ENCODE results near the gene HDAC11. TPM values are rescaled to one million over a fixed set of nuclear protein-coding genes. Genes with fewer than 3 reads are reported as not detected.
A peak's percentile ranks its signal among the peaks of the same experiment; 100 is the strongest.

HDAC11 gene
- total and polyA plus RNA-seq, 9 of the 15 experiments (the other 6 are each of a cell fraction or from before 2014, with no cell fraction given) = 0.60 to 6.0 (median 4.5) TPM

- TF ChIP-seq, protein P1, sequence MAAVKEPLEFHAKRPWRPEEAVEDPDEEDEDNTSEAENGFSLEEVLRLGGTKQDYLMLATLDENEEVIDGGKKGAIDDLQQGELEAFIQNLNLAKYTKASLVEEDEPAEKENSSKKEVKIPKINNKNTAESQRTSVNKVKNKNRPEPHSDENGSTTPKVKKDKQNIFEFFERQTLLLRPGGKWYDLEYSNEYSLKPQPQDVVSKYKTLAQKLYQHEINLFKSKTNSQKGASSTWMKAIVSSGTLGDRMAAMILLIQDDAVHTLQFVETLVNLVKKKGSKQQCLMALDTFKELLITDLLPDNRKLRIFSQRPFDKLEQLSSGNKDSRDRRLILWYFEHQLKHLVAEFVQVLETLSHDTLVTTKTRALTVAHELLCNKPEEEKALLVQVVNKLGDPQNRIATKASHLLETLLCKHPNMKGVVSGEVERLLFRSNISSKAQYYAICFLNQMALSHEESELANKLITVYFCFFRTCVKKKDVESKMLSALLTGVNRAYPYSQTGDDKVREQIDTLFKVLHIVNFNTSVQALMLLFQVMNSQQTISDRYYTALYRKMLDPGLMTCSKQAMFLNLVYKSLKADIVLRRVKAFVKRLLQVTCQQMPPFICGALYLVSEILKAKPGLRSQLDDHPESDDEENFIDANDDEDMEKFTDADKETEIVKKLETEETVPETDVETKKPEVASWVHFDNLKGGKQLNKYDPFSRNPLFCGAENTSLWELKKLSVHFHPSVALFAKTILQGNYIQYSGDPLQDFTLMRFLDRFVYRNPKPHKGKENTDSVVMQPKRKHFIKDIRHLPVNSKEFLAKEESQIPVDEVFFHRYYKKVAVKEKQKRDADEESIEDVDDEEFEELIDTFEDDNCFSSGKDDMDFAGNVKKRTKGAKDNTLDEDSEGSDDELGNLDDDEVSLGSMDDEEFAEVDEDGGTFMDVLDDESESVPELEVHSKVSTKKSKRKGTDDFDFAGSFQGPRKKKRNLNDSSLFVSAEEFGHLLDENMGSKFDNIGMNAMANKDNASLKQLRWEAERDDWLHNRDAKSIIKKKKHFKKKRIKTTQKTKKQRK (IDR thresholded peaks at IDR 0.05; ENCODE audit: borderline replicate concordance, low read depth, low read length) = no peak
- peak; percentile 52; the same call in 1 of the 2 replicates for TF ChIP-seq LCOR (CRISPR knock-in tag; IDR thresholded peaks at IDR 0.05)
- TF ChIP-seq, protein P2, sequence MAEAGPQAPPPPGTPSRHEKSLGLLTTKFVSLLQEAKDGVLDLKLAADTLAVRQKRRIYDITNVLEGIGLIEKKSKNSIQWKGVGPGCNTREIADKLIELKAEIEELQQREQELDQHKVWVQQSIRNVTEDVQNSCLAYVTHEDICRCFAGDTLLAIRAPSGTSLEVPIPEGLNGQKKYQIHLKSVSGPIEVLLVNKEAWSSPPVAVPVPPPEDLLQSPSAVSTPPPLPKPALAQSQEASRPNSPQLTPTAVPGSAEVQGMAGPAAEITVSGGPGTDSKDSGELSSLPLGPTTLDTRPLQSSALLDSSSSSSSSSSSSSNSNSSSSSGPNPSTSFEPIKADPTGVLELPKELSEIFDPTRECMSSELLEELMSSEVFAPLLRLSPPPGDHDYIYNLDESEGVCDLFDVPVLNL (CRISPR knock-in tag; IDR thresholded peaks at IDR 0.05; ENCODE audit: low read depth) = no peak
- TF ChIP-seq, protein P3, sequence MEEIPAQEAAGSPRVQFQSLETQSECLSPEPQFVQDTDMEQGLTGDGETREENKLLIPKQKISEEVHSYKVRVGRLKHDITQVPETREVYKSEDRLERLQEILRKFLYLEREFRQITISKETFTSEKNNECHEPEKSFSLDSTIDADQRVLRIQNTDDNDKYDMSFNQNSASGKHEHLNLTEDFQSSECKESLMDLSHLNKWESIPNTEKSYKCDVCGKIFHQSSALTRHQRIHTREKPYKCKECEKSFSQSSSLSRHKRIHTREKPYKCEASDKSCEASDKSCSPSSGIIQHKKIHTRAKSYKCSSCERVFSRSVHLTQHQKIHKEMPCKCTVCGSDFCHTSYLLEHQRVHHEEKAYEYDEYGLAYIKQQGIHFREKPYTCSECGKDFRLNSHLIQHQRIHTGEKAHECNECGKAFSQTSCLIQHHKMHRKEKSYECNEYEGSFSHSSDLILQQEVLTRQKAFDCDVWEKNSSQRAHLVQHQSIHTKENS (CRISPR knock-in tag; IDR thresholded peaks at IDR 0.05) = no peak
- no peak for TF ChIP-seq DDX20 (tag; IDR thresholded peaks at IDR 0.05; ENCODE audit: low read depth)
- no peak for TF ChIP-seq SMARCA5 (IDR thresholded peaks at IDR 0.05)
- peak in 1 of 3 experiments; percentile 73; a peak in 2 of 6 replicates for TF ChIP-seq ZBTB11 (CRISPR knock-in tag; IDR thresholded peaks at IDR 0.05)
- no peak for TF ChIP-seq POLR3A (IDR thresholded peaks at IDR 0.05; ENCODE audit: borderline replicate concordance, extremely low read depth, insufficient read depth, insufficient read length)
- TF ChIP-seq MCM5 (IDR thresholded peaks at IDR 0.05; ENCODE audit: low read depth) = no peak
- TF ChIP-seq GTF2F1 (IDR thresholded peaks at IDR 0.05; ENCODE audit: low read depth, low read length) = no peak
Measured at GRCh38 chr3:13484851-13485590, 4.9 kb downstream of the HDAC11 start (continued).

Measured in K562 (cell line).